ENCODE data around the gene PIK3C2B. TPM values are rescaled to one million over a fixed set of nuclear protein-coding genes. Genes with fewer than 3 reads are reported as not detected.
A peak's percentile ranks its signal among the peaks of the same experiment; 100 is the strongest.

PIK3C2B gene
- total and polyA plus RNA-seq, 2 of the 8 experiments (the other 6 are each of a cell fraction or from before 2014, with no cell fraction given), result 20.4 to 36.7 TPM

- H4K5ac ChIP-seq (ENCODE audit: insufficient read length, low read depth, low read length), result no peak overlapping the region
- H3K23ac ChIP-seq (ENCODE audit: insufficient read length), result no peak overlapping the region
- H3K27me3 ChIP-seq (replicated peaks in 1 of 4; ENCODE audit: control insufficient read depth in 3 of 4, extremely low read depth in 1 of 4, insufficient read depth in 3 of 4, low read length in 3 of 4), result no peaks in the 10 kb centered on the region
- ChIA-PET POLR2A (ENCODE audit: partially characterized antibody) (interaction anchor here (0.7 to 7.0 kb wide), 5 partner anchors 8 to 62 kb away, joined by 3 to 42 read pairs (median 3); partner anchors contain the start of genes MDM4 and PIK3C2B), CTCF (ENCODE audit: partially characterized antibody) (interaction anchor here (0.9 to 47.3 kb wide), 7 partner anchors 7 to 353 kb away, joined by 3 to 2124 read pairs (median 5); partner anchors contain the start of genes MDM4 and PIK3C2B)
- peak overlapping the region in 2 of 4 experiments; percentile 23 to 25; a peak in 2 of 7 replicates for H3K9ac ChIP-seq (replicated peaks in 1 of 4; ENCODE audit: extremely low read depth in 1 of 4, low read depth in 3 of 4, low read length in 3 of 4)
- H3K4me1 ChIP-seq (replicated peaks in 1 of 4; ENCODE audit: control insufficient read depth in 3 of 4, insufficient read depth in 4 of 4, low read length in 3 of 4), result peaks cover 12 to 40% (median 23%) of the 10 kb centered on the region in 4 experiments
- no peak overlapping the region for H3K27ac ChIP-seq (ENCODE audit: low read depth, low read length)
- peak overlapping the region; percentile 20; the same call in 1 of the 2 replicates for H2BK5ac ChIP-seq (ENCODE audit: low read depth, low read length)
- H3K9me3 ChIP-seq (ENCODE audit: insufficient read depth in 2 of 2, low read depth in 1 of 2, low read length in 1 of 2), result no peaks in the 10 kb centered on the region; a peak in 1 of 4 replicates
- H3K4ac ChIP-seq (replicated peaks; ENCODE audit: insufficient read length, low read depth, low read length), result no peak overlapping the region
- 0 out of 2 replicates have a peak overlapping the region, but pooled peaks have one; percentile 71 for H2BK12ac ChIP-seq (ENCODE audit: low read depth, low read length)
- peak overlapping the region; percentile 93 for H2BK120ac ChIP-seq (replicated peaks; ENCODE audit: low read depth, low read length)
- 85% methylated on average over 4 of the region's 4 CpGs; no CpG with 5 or more reads in 1 of the 2 experiments for WGBS, 2 experiments (ENCODE audit: extremely low coverage in 1 of 2, insufficient coverage in 1 of 2, insufficient read length in 1 of 2, insufficient replicate concordance in 2 of 2, low coverage in 1 of 2, low lambda C conversion rate in 2 of 2, missing lambda C conversion rate in 1 of 2)
- no peak overlapping the region for H2AFZ ChIP-seq (ENCODE audit: low read length)
- no peak overlapping the region for H3K14ac ChIP-seq (ENCODE audit: insufficient read length)
- H4K20me1 ChIP-seq (replicated peaks in 1 of 2; ENCODE audit: control insufficient read depth in 1 of 2, insufficient read depth in 2 of 2, low read length in 2 of 2), result no peaks in the 10 kb centered on the region
- H3K4me2 ChIP-seq (ENCODE audit: insufficient read depth in 1 of 2, low read depth in 2 of 2, low read length in 2 of 2), result peak overlapping the region; percentile 53 to 55; a peak in 3 of 4 replicates
- H3K23me2 ChIP-seq (ENCODE audit: low read depth, low read length), result no peaks in the 10 kb centered on the region; the same call in 1 of the 2 replicates
- H3K36me3 ChIP-seq (ENCODE audit: control insufficient read depth in 2 of 4, insufficient read depth in 4 of 4, low read length in 3 of 4), result peaks cover 0 to 6% (median 3%) of the 10 kb centered on the region in 4 experiments; a peak in 4 of 8 replicates
- peak overlapping the region in 3 of 4 experiments; percentile 0 to 38 (median 19); a peak in 1 of 8 replicates for H3K4me3 ChIP-seq (ENCODE audit: extremely low read depth in 1 of 4, insufficient read depth in 2 of 4, low read depth in 3 of 4, low read length in 4 of 4)
- FAIRE-seq (no peak), DNase-seq (ENCODE audit: low read depth in 1 of 2, low spot score in 2 of 2) (no peak)
- H3K79me2 ChIP-seq (ENCODE audit: control insufficient read depth in 1 of 2, insufficient read depth in 2 of 2, low read length in 2 of 2), result no peaks in the 10 kb centered on the region
- H2AK5ac ChIP-seq (ENCODE audit: low read depth, low read length), result no peak overlapping the region
- H2BK20ac ChIP-seq (ENCODE audit: low read length), result peak overlapping the region; percentile 86
- H4K8ac ChIP-seq (ENCODE audit: extremely low read depth, insufficient read depth, low read length), result no peak overlapping the region
- H3K56ac ChIP-seq (replicated peaks; ENCODE audit: insufficient read length, low read depth, low read length), result peak overlapping the region; percentile 17
- no peaks in the 10 kb centered on the region for H3K79me1 ChIP-seq (ENCODE audit: low read depth, low read length)
- 0 out of 2 replicates have a peak overlapping the region, but pooled peaks have one; percentile 63 for H3K18ac ChIP-seq (ENCODE audit: extremely low read depth, low read length)
- H2BK15ac ChIP-seq (ENCODE audit: low read length), result peak overlapping the region; percentile 31; the same call in 1 of the 2 replicates
- H4K91ac ChIP-seq (replicated peaks; ENCODE audit: insufficient read length, low read length), result peak overlapping the region; percentile 68
- TF ChIP-seq JUN (IDR thresholded peaks at IDR 0.05; ENCODE audit: low read depth, low read length) (no peak), SP4 (IDR thresholded peaks at IDR 0.05; ENCODE audit: low read length) (no peak), ATF2 (IDR thresholded peaks at IDR 0.05; ENCODE audit: low read length) (no peak), CHD1 (IDR thresholded peaks at IDR 0.05; ENCODE audit: low read depth, low read length) (no peak), SP2 (IDR thresholded peaks at IDR 0.05; ENCODE audit: low read length) (no peak), CTCF (IDR thresholded peaks at IDR 0.05; ENCODE audit: control extremely low read depth in 1 of 3, insufficient read depth in 1 of 3, low read depth in 1 of 3, low read length in 3 of 3) (no peak), YY1 (IDR thresholded peaks at IDR 0.05; ENCODE audit: low read depth, low read length) (no peak), CBX5 (IDR thresholded peaks at IDR 0.05; ENCODE audit: low read depth, low read length) (no peak), NANOG (IDR thresholded peaks at IDR 0.05; ENCODE audit: insufficient read depth, low read depth, low read length, poor library complexity, severe bottlenecking) (no peak)
These were observed 40.1 kb downstream of the PIK3C2B start for GRCh38 chr1:204454476-204454875.
